AG09319 (cell line): ENCODE data around the gene MRPL14.

Experiments
- DNase-seq: peaks from one replicate; pipeline ENCODE4 v3.0.0-alpha.2; 2010; ENCODE audit warnings: low read depth; ENCODE audit errors: extremely low read depth
- CTCF ChIP-seq: IDR thresholded peaks from 2 replicates; pipeline ENCODE4 v1.5.1; 2011; ENCODE audit warnings: low read depth, mild to moderate bottlenecking, inconsistent platforms, low read length, moderate library complexity

Gene MRPL14

GRCh38 chr6:44131892-44132291 is 4.6 kb upstream of the MRPL14 start:
- DNase-seq = no peak
- no peak for TF ChIP-seq CTCF

- no peak for DNase-seq
- TF ChIP-seq CTCF = no peak
Measured at GRCh38 chr6:44129841-44130322, 2.6 kb upstream of the MRPL14 start.

- no peak for DNase-seq
- TF ChIP-seq CTCF = no peak; the same call in 1 of the 2 replicates
Measured at GRCh38 chr6:44128020-44128917, 1.0 kb upstream of the MRPL14 start.

- no peak for TF ChIP-seq CTCF
- no peak for DNase-seq
Measured at GRCh38 chr6:44126320-44127149, 717 bp downstream of the MRPL14 start.

- DNase-seq = no peak
- no peak for TF ChIP-seq CTCF
Measured at GRCh38 chr6:44123544-44123943, 3.7 kb downstream of the MRPL14 start.

- no peak for DNase-seq
- TF ChIP-seq CTCF = no peak
Measured at GRCh38 chr6:44122801-44123200, 4.5 kb downstream of the MRPL14 start.
